ENCODE measurements around the gene GLIS2. TPM values are rescaled to one million over a fixed set of nuclear protein-coding genes. Genes with fewer than 3 reads are reported as not detected.

GLIS2 gene
- total RNA-seq, 1 donor from 2014 or later = 1.6 TPM

- no peak for DNase-seq (ENCODE audit: low spot score)
- no peaks in the 10 kb centered on the region for H3K9me3 Mint-ChIP-seq (ENCODE audit: unreplicated experiment)
- no peaks in the 10 kb centered on the region for H3K4me1 Mint-ChIP-seq (ENCODE audit: unreplicated experiment)
- no peak overlapping the region for H3K4me3 Mint-ChIP-seq (ENCODE audit: unreplicated experiment)
- TF ChIP-seq CTCF (IDR thresholded peaks at IDR 0.05; ENCODE audit: unreplicated experiment) = no peak
- peaks cover 4% of the 10 kb centered on the region for H3K36me3 Mint-ChIP-seq (ENCODE audit: low read depth, unreplicated experiment)
- no peak overlapping the region for H3K27ac Mint-ChIP-seq (ENCODE audit: unreplicated experiment)
- H3K27me3 Mint-ChIP-seq (ENCODE audit: unreplicated experiment) = peaks cover 9% of the 10 kb centered on the region
These were observed 44.0 kb downstream of the GLIS2 start for GRCh38 chr16:4359914-4360313.

GRCh38 chr16:4360538-4361021 is 44.7 kb downstream of the GLIS2 start:
- Mint-ChIP-seq H3K4me3 (ENCODE audit: unreplicated experiment) (no peak overlapping the region), H3K9me3 (ENCODE audit: unreplicated experiment) (no peaks in the 10 kb centered on the region), H3K27me3 (ENCODE audit: unreplicated experiment) (peaks cover 9% of the 10 kb centered on the region), H3K27ac (ENCODE audit: unreplicated experiment) (no peak overlapping the region), H3K36me3 (ENCODE audit: low read depth, unreplicated experiment) (peaks cover 4% of the 10 kb centered on the region), H3K4me1 (ENCODE audit: unreplicated experiment) (no peaks in the 10 kb centered on the region)
- no peak for DNase-seq (ENCODE audit: low spot score)
- TF ChIP-seq CTCF (IDR thresholded peaks at IDR 0.05; ENCODE audit: unreplicated experiment) = no peak

- no peak for TF ChIP-seq CTCF (IDR thresholded peaks at IDR 0.05; ENCODE audit: unreplicated experiment)
These were observed 45.4 kb downstream of the GLIS2 start for GRCh38 chr16:4361033-4361943.

GRCh38 chr16:4361944-4362311 is 46.1 kb downstream of the GLIS2 start:
- H3K4me3 Mint-ChIP-seq (ENCODE audit: unreplicated experiment) = no peak overlapping the region
- no peak overlapping the region for H3K27ac Mint-ChIP-seq (ENCODE audit: unreplicated experiment)
- H3K36me3 Mint-ChIP-seq (ENCODE audit: low read depth, unreplicated experiment) = peaks cover 4% of the 10 kb centered on the region
- no peaks in the 10 kb centered on the region for H3K4me1 Mint-ChIP-seq (ENCODE audit: unreplicated experiment)
- no peak for TF ChIP-seq CTCF (IDR thresholded peaks at IDR 0.05; ENCODE audit: unreplicated experiment)
- H3K9me3 Mint-ChIP-seq (ENCODE audit: unreplicated experiment) = no peaks in the 10 kb centered on the region
- no peak for DNase-seq (ENCODE audit: low spot score)
- H3K27me3 Mint-ChIP-seq (ENCODE audit: unreplicated experiment) = peaks cover 6% of the 10 kb centered on the region

More at GRCh38 chr16:4361033-4361943, 45.4 kb downstream of the GLIS2 start:
- no peak overlapping the region for H3K27ac Mint-ChIP-seq (ENCODE audit: unreplicated experiment)
- no peak for DNase-seq (ENCODE audit: low spot score)
- H3K9me3 Mint-ChIP-seq (ENCODE audit: unreplicated experiment) = no peaks in the 10 kb centered on the region
- peaks cover 4% of the 10 kb centered on the region for H3K36me3 Mint-ChIP-seq (ENCODE audit: low read depth, unreplicated experiment)
- H3K27me3 Mint-ChIP-seq (ENCODE audit: unreplicated experiment) = peaks cover 9% of the 10 kb centered on the region
- H3K4me3 Mint-ChIP-seq (ENCODE audit: unreplicated experiment) = no peak overlapping the region
- H3K4me1 Mint-ChIP-seq (ENCODE audit: unreplicated experiment) = no peaks in the 10 kb centered on the region
